ENCODE results near the gene GPSM3.
"Not testable (repeated sequence)": the region's sequence is repeated elsewhere in the genome, so short reads cannot be mapped to it uniquely, and the experiment has no call there.

GRCh38 chr6:32186151-32186840 is 6.1 kb downstream of the GPSM3 start:
- TF ChIP-seq CTCF (optimal IDR thresholded peaks at IDR 0.05 in 1 of 3, IDR thresholded peaks at IDR 0.05 in 1 of 3, conservative IDR thresholded peaks at IDR 0.05 in 1 of 3; ENCODE audit: extremely low read depth in 1 of 3, insufficient read depth in 2 of 3, low read length in 3 of 3); EZH2 (IDR thresholded peaks at IDR 0.05; ENCODE audit: low read length): not testable (repeated sequence)
